Measurements from ENCODE around the gene LCOR.
"Not testable (repeated sequence)": the region's sequence is repeated elsewhere in the genome, so short reads cannot be mapped to it uniquely, and the experiment has no call there.

The LCOR gene

DNA sequence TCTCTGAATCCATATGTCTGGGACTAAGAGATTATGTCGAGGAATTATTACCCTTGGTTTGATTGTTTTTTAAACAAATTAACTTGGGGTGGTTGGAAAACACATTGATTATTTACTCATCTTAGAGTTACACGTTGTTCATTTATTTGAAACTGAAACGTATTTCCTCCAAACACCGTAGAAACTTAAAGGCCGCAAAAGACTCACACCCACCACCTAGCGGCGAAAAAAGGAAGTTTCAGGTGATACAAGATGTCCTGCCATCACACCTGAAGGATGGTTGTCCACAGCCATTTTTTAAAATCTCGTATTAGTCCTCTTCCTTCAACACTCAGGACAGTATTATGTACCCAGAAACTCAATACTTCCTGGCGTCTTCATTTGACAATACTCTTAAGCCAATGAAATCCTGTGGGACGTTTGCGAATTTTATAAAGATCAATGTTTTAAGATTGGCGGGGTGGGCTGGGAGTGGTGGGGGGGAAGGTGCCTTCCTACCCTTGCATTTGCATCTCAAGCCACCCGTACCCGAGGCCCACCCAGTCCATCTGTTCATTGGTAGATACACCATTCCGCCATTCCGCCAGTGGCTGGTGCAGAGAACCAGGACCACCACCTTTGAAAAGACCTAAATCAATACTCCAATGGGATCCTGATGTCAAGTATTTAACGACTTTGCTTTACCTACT is 1.4 kb upstream of the LCOR start:
- peak; percentile 59 to 84 for DNase-seq (ENCODE audit: low spot score in 2 of 2)
- Histone ChIP-seq H3K27me3 (ENCODE audit: low read depth) (no peaks in the 10 kb centered on the region), H3K36me3 (replicated peaks) (no peaks in the 10 kb centered on the region), H3K4me1 (peaks cover 20% of the 10 kb centered on the region), H3K4me3 (no peak overlapping the region), H3K9me3 (no peaks in the 10 kb centered on the region)
- in situ Hi-C loops (cut with MboI; ENCODE audit: low sequenced_read_pairs): no loop called here

DNA sequence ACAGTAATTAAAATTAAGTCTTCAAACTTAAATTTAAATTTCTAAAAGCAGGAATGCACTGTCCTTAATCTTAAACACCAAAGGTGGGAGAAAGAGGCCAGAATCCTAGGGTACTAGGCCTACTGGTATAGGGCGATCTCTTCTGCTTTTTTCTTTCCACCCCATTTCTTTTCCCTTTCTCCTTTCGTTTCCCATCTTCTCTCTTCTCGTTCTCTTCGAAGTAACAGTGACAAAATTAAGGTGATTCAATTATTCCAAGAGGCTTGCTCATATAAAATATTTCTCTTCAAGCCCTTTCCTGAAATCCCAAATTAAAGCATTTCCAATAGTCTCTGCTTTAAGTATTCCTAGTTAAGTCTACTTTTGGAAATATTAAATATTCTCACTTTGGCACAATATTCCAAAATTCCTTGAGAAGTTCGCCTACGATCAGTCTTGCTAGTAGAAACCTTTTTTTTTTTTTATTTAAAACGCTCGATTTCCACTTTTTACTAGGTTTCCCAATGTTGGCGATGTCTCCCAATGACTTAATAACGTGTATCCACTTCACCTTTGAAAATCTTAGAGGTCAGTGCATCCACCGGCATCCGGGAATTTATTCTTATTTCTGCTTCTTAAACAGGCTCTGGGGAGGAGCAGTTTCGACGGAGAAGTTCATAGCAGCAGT is 765 bp upstream of the LCOR start:
- Histone ChIP-seq H3K4me1 (peaks cover 25% of the 10 kb centered on the region), H3K27me3 (ENCODE audit: low read depth) (no peaks in the 10 kb centered on the region), H3K4me3 (peak overlapping the region; percentile 40), H3K9me3 (no peaks in the 10 kb centered on the region), H3K36me3 (replicated peaks) (0 out of 2 replicates have a peak, but pooled peaks cover 1% of the 10 kb centered on the region)
- in situ Hi-C loops (cut with MboI; ENCODE audit: low sequenced_read_pairs): no loop called here
- no peak for DNase-seq (ENCODE audit: low spot score in 2 of 2)

- Histone ChIP-seq H3K27me3 (ENCODE audit: low read depth) (no peaks in the 10 kb centered on the region), H3K9me3 (no peaks in the 10 kb centered on the region), H3K4me1 (peaks cover 25% of the 10 kb centered on the region), H3K36me3 (replicated peaks) (0 out of 2 replicates have a peak, but pooled peaks cover 4% of the 10 kb centered on the region), H3K4me3 (peak overlapping the region; percentile 75)
- DNase-seq (ENCODE audit: low spot score in 2 of 2): peak; percentile 60 to 85
- in situ Hi-C loops (cut with MboI; ENCODE audit: low sequenced_read_pairs): no loop called here
These were observed 672 bp downstream of the LCOR start for GRCh38 chr10:96832721-96833219.

- 0 out of 2 replicates have a peak, but pooled peaks cover 4% of the 10 kb centered on the region for H3K36me3 ChIP-seq (replicated peaks)
- H3K4me1 ChIP-seq: peaks cover 25% of the 10 kb centered on the region
- peak overlapping the region; percentile 75 for H3K4me3 ChIP-seq
- in situ Hi-C loops (cut with MboI; ENCODE audit: low sequenced_read_pairs): no loop called here
- no peaks in the 10 kb centered on the region for H3K27me3 ChIP-seq (ENCODE audit: low read depth)
- DNase-seq (ENCODE audit: low spot score in 2 of 2): peak; percentile 86 to 93
- no peaks in the 10 kb centered on the region for H3K9me3 ChIP-seq
These were observed 1.3 kb downstream of the LCOR start for GRCh38 chr10:96833220-96834001.

- no peak for DNase-seq (ENCODE audit: low spot score in 2 of 2)
- H3K4me3 ChIP-seq: peak overlapping the region; percentile 75
- in situ Hi-C loops (cut with MboI; ENCODE audit: low sequenced_read_pairs): no loop called here
- peaks cover 25% of the 10 kb centered on the region for H3K4me1 ChIP-seq
- 0 out of 2 replicates have a peak, but pooled peaks cover 4% of the 10 kb centered on the region for H3K36me3 ChIP-seq (replicated peaks)
- H3K9me3 ChIP-seq: no peaks in the 10 kb centered on the region
- H3K27me3 ChIP-seq (ENCODE audit: low read depth): no peaks in the 10 kb centered on the region
These were observed 2.0 kb downstream of the LCOR start for GRCh38 chr10:96834120-96834519.

- no peak for DNase-seq (ENCODE audit: low spot score in 2 of 2)
- H3K27me3 ChIP-seq (ENCODE audit: low read depth): no peaks in the 10 kb centered on the region
- H3K9me3 ChIP-seq: no peaks in the 10 kb centered on the region
- in situ Hi-C loops (cut with MboI; ENCODE audit: low sequenced_read_pairs): no loop called here
- 0 out of 2 replicates have a peak, but pooled peaks cover 4% of the 10 kb centered on the region for H3K36me3 ChIP-seq (replicated peaks)
- H3K4me3 ChIP-seq: no peak overlapping the region
- peaks cover 25% of the 10 kb centered on the region for H3K4me1 ChIP-seq
These were observed 3.8 kb downstream of the LCOR start for GRCh38 chr10:96835899-96836298.

DNA sequence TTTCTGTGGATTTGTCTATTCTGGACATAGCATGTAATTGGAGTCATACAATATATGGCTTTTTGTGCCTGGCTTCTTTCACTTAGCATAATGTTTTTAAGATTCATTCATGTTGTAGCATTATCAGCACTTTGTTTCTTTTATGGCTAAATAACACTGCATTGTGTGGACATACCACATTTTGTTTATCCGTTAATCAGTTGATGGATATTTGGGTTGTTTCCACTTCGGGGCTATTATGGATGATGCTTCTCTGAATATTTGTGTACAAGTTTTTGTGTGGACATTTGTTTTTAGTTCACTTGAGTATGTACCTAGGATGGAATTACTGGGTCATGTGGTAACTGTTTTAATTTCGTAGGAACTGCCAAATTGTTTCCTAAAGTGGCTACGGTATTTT is 6.4 kb downstream of the LCOR start:
- Histone ChIP-seq H3K4me1 (peaks cover 19% of the 10 kb centered on the region), H3K36me3 (replicated peaks) (0 out of 2 replicates have a peak, but pooled peaks cover 4% of the 10 kb centered on the region), H3K4me3 (no peak overlapping the region), H3K9me3 (no peaks in the 10 kb centered on the region), H3K27me3 (ENCODE audit: low read depth) (no peaks in the 10 kb centered on the region)
- in situ Hi-C loops (cut with MboI; ENCODE audit: low sequenced_read_pairs): no loop called here
- no peak for DNase-seq (ENCODE audit: low spot score in 2 of 2)

GRCh38 chr10:96840841-96841518 is 8.9 kb downstream of the LCOR start:
- Histone ChIP-seq H3K36me3 (replicated peaks) (0 out of 2 replicates have a peak, but pooled peaks cover 4% of the 10 kb centered on the region), H3K9me3 (no peaks in the 10 kb centered on the region), H3K4me1 (peaks cover 9% of the 10 kb centered on the region), H3K27me3 (ENCODE audit: low read depth) (no peaks in the 10 kb centered on the region), H3K4me3 (no peak overlapping the region)
- DNase-seq (ENCODE audit: low spot score in 2 of 2): no peak
- in situ Hi-C loops (cut with MboI; ENCODE audit: low sequenced_read_pairs): no loop called here

- no peaks in the 10 kb centered on the region for H3K27me3 ChIP-seq (ENCODE audit: low read depth)
- no peaks in the 10 kb centered on the region for H3K36me3 ChIP-seq (replicated peaks)
- no peaks in the 10 kb centered on the region for H3K9me3 ChIP-seq
- DNase-seq (ENCODE audit: low spot score in 2 of 2): no peak
- in situ Hi-C loops (cut with MboI; ENCODE audit: low sequenced_read_pairs): no loop called here
- no peak overlapping the region for H3K4me3 ChIP-seq
- peaks cover 8% of the 10 kb centered on the region for H3K4me1 ChIP-seq
These were observed 11.0 kb downstream of the LCOR start for GRCh38 chr10:96842896-96843723.

DNA sequence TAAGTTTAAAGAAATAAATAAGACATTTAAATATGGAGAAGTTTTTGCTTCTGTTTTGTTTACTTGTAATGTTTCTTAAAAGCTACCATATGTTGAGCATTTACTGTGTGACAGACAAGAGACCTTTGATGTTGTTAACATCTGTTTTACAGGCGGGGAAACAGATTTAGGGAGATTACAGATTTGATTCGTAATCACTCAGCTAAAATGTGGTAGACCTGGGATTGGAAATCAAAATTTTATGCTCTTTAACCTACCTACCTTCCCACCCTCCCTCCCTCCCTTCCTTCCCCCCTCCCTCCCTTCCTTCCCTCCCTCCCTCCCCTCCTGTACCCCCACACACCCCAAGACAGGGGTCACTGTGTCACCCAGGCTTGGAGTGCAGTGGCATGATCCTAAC is 11.7 kb downstream of the LCOR start:
- Histone ChIP-seq H3K9me3 (no peaks in the 10 kb centered on the region), H3K36me3 (replicated peaks) (no peaks in the 10 kb centered on the region), H3K27me3 (ENCODE audit: low read depth) (no peaks in the 10 kb centered on the region), H3K4me3 (no peak overlapping the region), H3K4me1 (peaks cover 8% of the 10 kb centered on the region)
- in situ Hi-C loops (cut with MboI; ENCODE audit: low sequenced_read_pairs): no loop called here
- DNase-seq (ENCODE audit: low spot score in 2 of 2): no peak

GRCh38 chr10:96846395-96846794 is 14.3 kb downstream of the LCOR start:
- H3K4me1 ChIP-seq: peaks cover 8% of the 10 kb centered on the region
- H3K4me3 ChIP-seq: no peak overlapping the region
- no peaks in the 10 kb centered on the region for H3K27me3 ChIP-seq (ENCODE audit: low read depth)
- no peaks in the 10 kb centered on the region for H3K36me3 ChIP-seq (replicated peaks)
- in situ Hi-C loops (cut with MboI; ENCODE audit: low sequenced_read_pairs): no loop called here
- H3K9me3 ChIP-seq: no peaks in the 10 kb centered on the region
- no peak for DNase-seq (ENCODE audit: low spot score in 2 of 2)

- H3K27me3 ChIP-seq (ENCODE audit: low read depth): no peaks in the 10 kb centered on the region
- no peaks in the 10 kb centered on the region for H3K36me3 ChIP-seq (replicated peaks)
- in situ Hi-C loops (cut with MboI; ENCODE audit: low sequenced_read_pairs): no loop called here
- H3K9me3 ChIP-seq: no peaks in the 10 kb centered on the region
- no peak for DNase-seq (ENCODE audit: low spot score in 2 of 2)
- H3K4me1 ChIP-seq: peaks cover 8% of the 10 kb centered on the region
- H3K4me3 ChIP-seq: no peak overlapping the region
These were observed 14.8 kb downstream of the LCOR start for GRCh38 chr10:96846926-96847325.

GRCh38 chr10:96847356-96847755 is 15.3 kb downstream of the LCOR start:
- H3K9me3 ChIP-seq; DNase-seq (ENCODE audit: low spot score in 2 of 2); in situ Hi-C loops (cut with MboI; ENCODE audit: low sequenced_read_pairs): not testable (repeated sequence)

More at GRCh38 chr10:96847356-96847755, 15.3 kb downstream of the LCOR start:
- not testable (repeated sequence) for H3K36me3 ChIP-seq (replicated peaks); H3K27me3 ChIP-seq (ENCODE audit: low read depth); H3K4me3 ChIP-seq; H3K4me1 ChIP-seq
